Prostate gland (tissue), 2 donors: ENCODE measurements around the gene BCAN. TPM values are rescaled to one million over a fixed set of nuclear protein-coding genes. Genes with fewer than 3 reads are reported as not detected.

Experiments used
- DNase-seq: peaks from one replicate; pipeline ENCODE4 v3.0.0-alpha.2; 2019; ENCODE audit warnings: low spot score
- H3K27ac ChIP-seq, 2 donors: fragments of 200-600 bp; sonication (generic); 2 replicates each; pipeline ENCODE4 v1.5.1; 2017 to 2019
- H3K27me3 ChIP-seq: fragments of 200-600 bp; sonication (generic); replicated peaks from 2 replicates; pipeline ENCODE4 v1.5.1; 2019; ENCODE audit not compliant: insufficient read depth
- H3K36me3 ChIP-seq, 2 donors: fragments of 200-600 bp; sonication (generic); 1 replicate in 1 of 2; 2 replicates in 1 of 2; pipeline versions ENCODE4 v1.5.1 to v1.8.1; 2017 to 2019
- H3K4me1 ChIP-seq: fragments of 200-600 bp; sonication (generic); replicated peaks from 2 replicates; pipeline ENCODE4 v1.5.1; 2019
- H3K4me3 ChIP-seq, 2 donors: fragments of 200-600 bp; sonication (generic); 2 replicates each; pipeline ENCODE4 v1.5.1; 2017 to 2019
- H3K9me3 ChIP-seq: fragments of 200-600 bp; sonication (generic); 2 replicates; pipeline ENCODE4 v1.5.1; 2017
- CTCF ChIP-seq, 4 experiments: fragments of 200-600 bp in 2 of 4; fragments of 450-650 bp in 2 of 4; sonication (generic) in 2 of 4; IDR thresholded peaks; 1 replicate in 3 of 4; 2 replicates in 1 of 4; pipeline ENCODE4 v1.5.1; 2016 to 2019; ENCODE audit warnings: antibody characterized with exemption in 4 of 4, mild to moderate bottlenecking in 2 of 4, moderate library complexity in 2 of 4
- POLR2A ChIP-seq: fragments of 450-650 bp; IDR thresholded peaks from one replicate; pipeline ENCODE4 v1.6.1; 2016; ENCODE audit warnings: antibody characterized with exemption, mild to moderate bottlenecking
- POLR2AphosphoS5 ChIP-seq: sonication (generic); formaldehyde crosslinking; IDR thresholded peaks from one replicate; pipeline ENCODE4 v1.6.1; 2017; ENCODE audit warnings: antibody characterized with exemption
- WGBS: methylation state at CpG from one replicate; pipeline ENCODE4 v1.1.5; 2018; 5-methylcytosine and 5-hydroxymethylcytosine counted together
- intact Hi-C: fragments of 100-400 bp; cut with DNase I; formaldehyde crosslinking; loops from one replicate; pipeline ENCODE4 v1.14.2; 2022
- total RNA-seq, 2 donors: library from RNA; depleted of rRNA; stranded (reverse); fragments of >200 nt; gene quantifications; one replicate each; pipeline ENCODE4 v1.1.0, GENCODE V29; 2016

Gene BCAN
- total RNA-seq, 2 donors from 2014 or later = 4.9 TPM; not detected in 1

- H3K4me3 ChIP-seq = peak overlapping the region; percentile 27 to 33
- peaks cover 5% of the 10 kb centered on the region for H3K27me3 ChIP-seq
- no peaks in the 10 kb centered on the region for H3K9me3 ChIP-seq
- DNase-seq = no peak
- H3K36me3 ChIP-seq = no peaks in the 10 kb centered on the region
- peak; percentile 22 to 84 (median 74) for TF ChIP-seq CTCF (IDR thresholded peaks at IDR 0.05)
- TF ChIP-seq POLR2A = no peak
- peak; percentile 33 for TF ChIP-seq POLR2AphosphoS5
- WGBS = 3% methylated on average over 22 of the region's 22 CpGs
- H3K27ac ChIP-seq = peak overlapping the region; percentile 60 to 74
- intact Hi-C loops = loop anchor here (1.0 kb wide), 1 partner anchor 18 kb away; no protein-coding TSS in a partner anchor
- peaks cover 4% of the 10 kb centered on the region for H3K4me1 ChIP-seq
These were observed 36.0 kb downstream of the BCAN start for GRCh38 chr1:156677616-156678596.

- DNase-seq = no peak
- Histone ChIP-seq H3K36me3 (no peaks in the 10 kb centered on the region), H3K4me1 (peaks cover 4% of the 10 kb centered on the region), H3K4me3 (no peak overlapping the region), H3K27ac (no peak overlapping the region), H3K27me3 (peaks cover 5% of the 10 kb centered on the region), H3K9me3 (no peaks in the 10 kb centered on the region)
- 51% methylated on average over 2 of the region's 2 CpGs for WGBS
- intact Hi-C loops = no loop called here
- no peak for TF ChIP-seq POLR2AphosphoS5
- TF ChIP-seq CTCF (IDR thresholded peaks at IDR 0.05) = no peak
These were observed 38.1 kb downstream of the BCAN start for GRCh38 chr1:156680056-156680455.

- no peak overlapping the region for H3K4me3 ChIP-seq
- no peaks in the 10 kb centered on the region for H3K9me3 ChIP-seq
- H3K4me1 ChIP-seq = peaks cover 4% of the 10 kb centered on the region
- no peak overlapping the region for H3K27ac ChIP-seq
- DNase-seq = no peak
- TF ChIP-seq CTCF (IDR thresholded peaks at IDR 0.05) = no peak
- no peak for TF ChIP-seq POLR2A
- no peaks in the 10 kb centered on the region for H3K36me3 ChIP-seq
- peaks cover 5% of the 10 kb centered on the region for H3K27me3 ChIP-seq
- 79% methylated on average over 8 of the region's 8 CpGs for WGBS
- intact Hi-C loops = no loop called here
These were observed 39.5 kb downstream of the BCAN start for GRCh38 chr1:156681196-156681960.

- intact Hi-C loops = no loop called here
- H3K9me3 ChIP-seq = no peaks in the 10 kb centered on the region
- H3K27me3 ChIP-seq = no peaks in the 10 kb centered on the region
- TF ChIP-seq POLR2A = no peak
- no peak for TF ChIP-seq POLR2AphosphoS5
- TF ChIP-seq CTCF (IDR thresholded peaks at IDR 0.05) = no peak
- no peaks in the 10 kb centered on the region for H3K4me1 ChIP-seq
- no peaks in the 10 kb centered on the region for H3K36me3 ChIP-seq
- 59% methylated on average over 5 of the region's 5 CpGs for WGBS
- DNase-seq = no peak
- no peak overlapping the region for H3K27ac ChIP-seq
- H3K4me3 ChIP-seq = no peak overlapping the region
These were observed 40.4 kb downstream of the BCAN start for GRCh38 chr1:156682166-156682890.
